Right cardiac atrium (tissue), 5 donors: ENCODE measurements around the gene ESPL1. TPM values are rescaled to one million over a fixed set of nuclear protein-coding genes. Genes with fewer than 3 reads are reported as not detected.
"Not testable (repeated sequence)": the region's sequence is repeated elsewhere in the genome, so short reads cannot be mapped to it uniquely, and the experiment has no call there.

Experiments
- ATAC-seq, 2 donors: fragments of 200-7000 bp; cut with Tn5 transposase; one replicate each; pipeline versions ENCODE4 v1.8.0 to v1.9.1; 2020; ENCODE audit warnings: moderate library complexity in 2 of 2, mild to moderate bottlenecking in 1 of 2
- DNase-seq, 3 donors: peaks; one replicate each; pipeline ENCODE4 v3.0.0-alpha.2; 2020
- H3K27ac ChIP-seq: one replicate; pipeline ENCODE4 v1.5.1; 2013; ENCODE audit warnings: mild to moderate bottlenecking, low read length, control low read depth, moderate library complexity
- H3K27me3 ChIP-seq: one replicate; pipeline ENCODE4 v1.6.1; 2013; ENCODE audit not compliant: control insufficient read depth, insufficient read depth
- H3K4me1 ChIP-seq: one replicate; pipeline ENCODE4 v1.6.1; 2013; ENCODE audit warnings: low read length; ENCODE audit not compliant: control insufficient read depth, insufficient read depth
- H3K4me3 ChIP-seq: one replicate; pipeline ENCODE4 v1.5.1; 2013; ENCODE audit warnings: low read length, control low read depth
- H3K9me3 ChIP-seq: one replicate; pipeline ENCODE4 v1.6.1; 2013; ENCODE audit warnings: low read length; ENCODE audit not compliant: control insufficient read depth
- WGBS: extraction: QIAGEN DNeasy Blood & Tissue Kit; methylation state at CpG from one replicate; pipeline ENCODE4 v1.1.7; 2013; 5-methylcytosine and 5-hydroxymethylcytosine counted together
- intact Hi-C, 4 donors: fragments of 100-400 bp; cut with DNase I; formaldehyde crosslinking; loops; one replicate each; pipeline versions ENCODE4 v1.11.0 to v1.14.0; 2022 to 2023
- polyA plus RNA-seq: library from polyadenylated mRNA; stranded (reverse); fragments of 200-250 nt; gene quantifications from one replicate; pipeline ENCODE4 v1.2.3, GENCODE V29; 2013
- total RNA-seq, 4 donors: library from RNA; stranded (reverse); fragmentation: NEBNext Ultra II Directional; extraction: Animal tissue kit (Norgen Biotek cat#: 25700); gene quantifications; one replicate each; pipeline ENCODE4 v1.2.1, GENCODE V29; 2021
- donor health status: healthy with polysubstance abuse.
- donor health status: DM: no; HTN: yes; CAD: no.
- donor health status: DM: no; HTN: no; CAD: no.
- donor health status: DM: no; HTN: yes; CAD: no; lungs with severe emphysema.
- donor health status: DM: yes; HTN: yes; CAD: no.

ESPL1 gene
- total and polyA plus RNA-seq, 5 donors: 0.11 to 1.2 (median 0.38) TPM

- ATAC-seq, DNase-seq, H3K4me3 ChIP-seq, H3K27me3 ChIP-seq, H3K4me1 ChIP-seq, intact Hi-C loops, H3K9me3 ChIP-seq, H3K27ac ChIP-seq: not testable (repeated sequence)
Measured at GRCh38 chr12:53332339-53332738, 64.2 kb downstream of the ESPL1 start.

- no peak for ATAC-seq
- intact Hi-C loops: no loop called here
- H3K9me3 ChIP-seq: no peaks in the 10 kb centered on the region
- peak in 1 of 3 donors; percentile 11 for DNase-seq
- no peaks in the 10 kb centered on the region for H3K4me1 ChIP-seq
- H3K27me3 ChIP-seq: no peaks in the 10 kb centered on the region
- H3K27ac ChIP-seq: no peak overlapping the region
- no peak overlapping the region for H3K4me3 ChIP-seq
- WGBS: 49% methylated on average over 15 of the region's 15 CpGs
Measured at GRCh38 chr12:53332744-53333143, 64.6 kb downstream of the ESPL1 start.

- H3K4me3 ChIP-seq: no peak overlapping the region
- H3K27ac ChIP-seq: no peak overlapping the region
- no peaks in the 10 kb centered on the region for H3K9me3 ChIP-seq
- no peaks in the 10 kb centered on the region for H3K27me3 ChIP-seq
- intact Hi-C loops: no loop called here
- WGBS: 89% methylated on average over 4 of the region's 4 CpGs
- peak in 1 of 3 donors; percentile 9 for DNase-seq
- no peaks in the 10 kb centered on the region for H3K4me1 ChIP-seq
- ATAC-seq: no peak
Measured at GRCh38 chr12:53333289-53333688, 65.2 kb downstream of the ESPL1 start.

- no peaks in the 10 kb centered on the region for H3K27me3 ChIP-seq
- H3K9me3 ChIP-seq: no peaks in the 10 kb centered on the region
- DNase-seq (no peak), ATAC-seq (no peak)
- 72% methylated on average over 7 of the region's 7 CpGs for WGBS
- no peak overlapping the region for H3K4me3 ChIP-seq
- H3K27ac ChIP-seq: no peak overlapping the region
- intact Hi-C loops: no loop called here
- no peaks in the 10 kb centered on the region for H3K4me1 ChIP-seq
Measured at GRCh38 chr12:53333845-53334244, 65.7 kb downstream of the ESPL1 start.

GRCh38 chr12:53334822-53335221 lies 66.7 kb downstream of the ESPL1 start:
- 83% methylated on average over 8 of the region's 8 CpGs for WGBS
- no peaks in the 10 kb centered on the region for H3K9me3 ChIP-seq
- DNase-seq: no peak
- ATAC-seq: no peak
- H3K27ac ChIP-seq: no peak overlapping the region
- no peaks in the 10 kb centered on the region for H3K27me3 ChIP-seq
- no peaks in the 10 kb centered on the region for H3K4me1 ChIP-seq
- intact Hi-C loops: no loop called here
- H3K4me3 ChIP-seq: no peak overlapping the region

- no peak within 1 kb of the TSS for H3K4me3 ChIP-seq
- no peaks in the 10 kb centered on the region for H3K9me3 ChIP-seq
- intact Hi-C loops: no loop called here
- DNase-seq: no peak
- H3K27me3 ChIP-seq: no peaks in the 10 kb centered on the region
- WGBS: 47% methylated on average over 15 of the region's 15 CpGs
- no peaks in the 10 kb centered on the region for H3K4me1 ChIP-seq
- no peak within 1 kb of the TSS for H3K27ac ChIP-seq
- no peak for ATAC-seq
Measured at GRCh38 chr12:53336181-53336681, 68.1 kb downstream of the ESPL1 start, which contains the start of gene SP7. SP7 (minus strand) TSS chr12:53336354; CDS start chr12:53335646, 708 bp downstream.

GRCh38 chr12:53338017-53338416 lies 69.9 kb downstream of the ESPL1 start:
- intact Hi-C loops: no loop called here
- no peaks in the 10 kb centered on the region for H3K4me1 ChIP-seq
- no peak for DNase-seq
- 24% methylated on average over 11 of the region's 11 CpGs for WGBS
- H3K27ac ChIP-seq: no peak overlapping the region
- ATAC-seq: no peak
- no peak overlapping the region for H3K4me3 ChIP-seq
- no peaks in the 10 kb centered on the region for H3K27me3 ChIP-seq
- no peaks in the 10 kb centered on the region for H3K9me3 ChIP-seq

GRCh38 chr12:53338916-53339315 lies 70.8 kb downstream of the ESPL1 start:
- Histone ChIP-seq H3K9me3 (no peaks in the 10 kb centered on the region), H3K4me3 (no peak overlapping the region), H3K4me1 (no peaks in the 10 kb centered on the region), H3K27me3 (no peaks in the 10 kb centered on the region), H3K27ac (no peak overlapping the region)
- 47% methylated on average over 6 of the region's 6 CpGs for WGBS
- intact Hi-C loops: no loop called here
- no peak for DNase-seq
- ATAC-seq: no peak

GRCh38 chr12:53340398-53340797 lies 72.3 kb downstream of the ESPL1 start:
- Histone ChIP-seq H3K27me3 (no peaks in the 10 kb centered on the region), H3K9me3 (no peaks in the 10 kb centered on the region), H3K27ac (no peak overlapping the region), H3K4me3 (no peak overlapping the region), H3K4me1 (no peaks in the 10 kb centered on the region)
- ATAC-seq (no peak), DNase-seq (no peak)
- intact Hi-C loops: no loop called here
- 85% methylated on average over 9 of the region's 9 CpGs for WGBS

Other genes with a start within 250 kb of the ESPL1 start
- gene TNS2, start 218.2 kb upstream of the ESPL1 start, total RNA-seq: 100 to 1,000 TPM; 104 to 145 (median 116) TPM
- 155 TPM for gene TNS2, start 218.2 kb upstream of the ESPL1 start, polyA plus RNA-seq
- gene SPRYD3, start 188.9 kb upstream of the ESPL1 start, total RNA-seq: 10 to 100 TPM; 40.8 to 59.6 (median 47.1) TPM
- 29.4 TPM for gene SPRYD3, start 188.9 kb upstream of the ESPL1 start, polyA plus RNA-seq
- 100 to 1,000 TPM in 3 of 4 donors, 10 to 100 TPM in 1; 49.7 to 178 (median 146) TPM for gene IGFBP6, start 170.6 kb upstream of the ESPL1 start, total RNA-seq
- gene IGFBP6, start 170.6 kb upstream of the ESPL1 start, polyA plus RNA-seq: 130 TPM
- gene SOAT2, start 164.8 kb upstream of the ESPL1 start, total RNA-seq: under 1 TPM in 2 of 4 donors, not detected in 2; 0.17 to 0.18 TPM
- 0.07 TPM for gene SOAT2, start 164.8 kb upstream of the ESPL1 start, polyA plus RNA-seq
- gene ZNF740, start 87.6 kb upstream of the ESPL1 start, total RNA-seq: 10 to 100 TPM; 13.8 to 29.9 (median 22.4) TPM
- gene ZNF740, start 87.6 kb upstream of the ESPL1 start, polyA plus RNA-seq: 5.3 TPM
- 10 to 100 TPM; 10.3 to 13.0 (median 12.3) TPM for gene CSAD, start 87.4 kb upstream of the ESPL1 start, total RNA-seq
- 16.2 TPM for gene CSAD, start 87.4 kb upstream of the ESPL1 start, polyA plus RNA-seq
- gene ITGB7, start 61.0 kb upstream of the ESPL1 start, total RNA-seq: 1 to 10 TPM in 2 of 4 donors, under 1 TPM in 2; 0.88 to 2.8 (median 1.3) TPM
- gene ITGB7, start 61.0 kb upstream of the ESPL1 start, polyA plus RNA-seq: 0.45 TPM
- gene RARG, start 36.1 kb upstream of the ESPL1 start, total RNA-seq: 10 to 100 TPM; 11.7 to 26.2 (median 23.4) TPM
- gene RARG, start 36.1 kb upstream of the ESPL1 start, polyA plus RNA-seq: 10.5 TPM
- 100 to 1,000 TPM; 355 to 443 (median 395) TPM for gene PFDN5, start 27.2 kb downstream of the ESPL1 start, total RNA-seq
- 764 TPM for gene PFDN5, start 27.2 kb downstream of the ESPL1 start, polyA plus RNA-seq
- gene MYG1, start 31.4 kb downstream of the ESPL1 start, total RNA-seq: 10 to 100 TPM; 28.9 to 44.3 (median 38.1) TPM
- 37.3 TPM for gene MYG1, start 31.4 kb downstream of the ESPL1 start, polyA plus RNA-seq
- 10 to 100 TPM; 30.5 to 48.9 (median 40.0) TPM for gene AAAS, start 53.3 kb downstream of the ESPL1 start, total RNA-seq
- 31.3 TPM for gene AAAS, start 53.3 kb downstream of the ESPL1 start, polyA plus RNA-seq
- not detected for gene SP7, start 68.1 kb downstream of the ESPL1 start, total RNA-seq
- gene SP7, start 68.1 kb downstream of the ESPL1 start, polyA plus RNA-seq: not detected
- gene SP1, start 111.9 kb downstream of the ESPL1 start, total RNA-seq: 10 to 100 TPM; 30.2 to 39.9 (median 34.2) TPM
- 8.3 TPM for gene SP1, start 111.9 kb downstream of the ESPL1 start, polyA plus RNA-seq
- gene AMHR2, start 155.6 kb downstream of the ESPL1 start, total RNA-seq: under 1 TPM in 3 of 4 donors, not detected in 1; 0.54 to 0.88 (median 0.82) TPM
- 0.48 TPM for gene AMHR2, start 155.6 kb downstream of the ESPL1 start, polyA plus RNA-seq
- 10 to 100 TPM; 66.9 to 85.6 (median 82.6) TPM for gene PRR13, start 173.4 kb downstream of the ESPL1 start, total RNA-seq
- gene PRR13, start 173.4 kb downstream of the ESPL1 start, polyA plus RNA-seq: 69.1 TPM
- gene PCBP2, start 183.8 kb downstream of the ESPL1 start, total RNA-seq: 100 to 1,000 TPM; 575 to 743 (median 588) TPM
- gene PCBP2, start 183.8 kb downstream of the ESPL1 start, polyA plus RNA-seq: 349 TPM
- gene MAP3K12, start 231.2 kb downstream of the ESPL1 start, total RNA-seq: 1 to 10 TPM; 7.7 to 9.6 (median 9.0) TPM
- 9.2 TPM for gene MAP3K12, start 231.2 kb downstream of the ESPL1 start, polyA plus RNA-seq
- 10 to 100 TPM; 12.9 to 13.9 (median 13.4) TPM for gene TARBP2, start 233.0 kb downstream of the ESPL1 start, total RNA-seq
- gene TARBP2, start 233.0 kb downstream of the ESPL1 start, polyA plus RNA-seq: 12.8 TPM
- gene NPFF, start 239.2 kb downstream of the ESPL1 start, total RNA-seq: not detected
- not detected for gene NPFF, start 239.2 kb downstream of the ESPL1 start, polyA plus RNA-seq